B cell (primary cell): ENCODE data around the gene TRIOBP.

Experiments
- EZH2 ChIP-seq: IDR thresholded peaks from 2 replicates; pipeline ENCODE4 v1.6.1; 2012; ENCODE audit warnings: borderline replicate concordance, low read depth, mild to moderate bottlenecking, moderate library complexity, low read length; ENCODE audit not compliant: insufficient read depth, poor library complexity, severe bottlenecking
- TF ChIP-seq, protein P1 (sequence below): fragments of 200-600 bp; IDR thresholded peaks from one replicate; pipeline ENCODE4 v1.8.0; 2022; ENCODE audit warnings: antibody characterized with exemption, mild to moderate bottlenecking

DNA sequence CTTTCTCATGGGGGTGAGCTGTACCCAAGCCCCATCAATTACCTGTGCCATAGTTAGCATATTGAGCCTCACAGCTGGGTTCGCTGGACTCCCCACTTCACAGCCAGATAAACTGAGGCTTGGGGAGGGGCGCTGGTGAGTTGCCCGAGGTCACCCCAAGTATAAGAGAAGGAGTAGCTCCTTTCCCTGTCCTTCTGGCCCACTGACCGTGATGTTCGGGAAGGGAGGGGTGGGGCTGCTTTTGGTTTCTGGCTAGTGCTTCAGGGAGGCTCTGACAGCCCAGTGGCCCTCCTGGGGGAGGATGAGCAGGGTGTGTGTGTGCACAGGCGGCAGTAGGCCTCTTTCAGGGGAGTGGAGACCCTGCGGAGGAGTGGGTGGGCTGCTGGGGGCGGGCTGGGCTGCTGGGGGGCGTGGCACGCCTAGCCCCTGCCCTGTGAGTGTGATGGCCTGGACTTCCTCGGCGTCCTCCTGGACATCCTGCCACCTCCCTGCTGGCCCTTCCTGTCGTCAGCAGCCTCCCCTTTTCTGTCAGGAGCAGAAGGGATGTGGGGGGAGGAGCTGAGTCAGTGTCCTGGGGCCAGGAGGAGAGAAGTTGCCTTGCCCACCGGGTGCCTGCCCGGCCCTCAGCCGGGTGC, 50.3 kb downstream of the TRIOBP start:
- TF ChIP-seq, protein P1, sequence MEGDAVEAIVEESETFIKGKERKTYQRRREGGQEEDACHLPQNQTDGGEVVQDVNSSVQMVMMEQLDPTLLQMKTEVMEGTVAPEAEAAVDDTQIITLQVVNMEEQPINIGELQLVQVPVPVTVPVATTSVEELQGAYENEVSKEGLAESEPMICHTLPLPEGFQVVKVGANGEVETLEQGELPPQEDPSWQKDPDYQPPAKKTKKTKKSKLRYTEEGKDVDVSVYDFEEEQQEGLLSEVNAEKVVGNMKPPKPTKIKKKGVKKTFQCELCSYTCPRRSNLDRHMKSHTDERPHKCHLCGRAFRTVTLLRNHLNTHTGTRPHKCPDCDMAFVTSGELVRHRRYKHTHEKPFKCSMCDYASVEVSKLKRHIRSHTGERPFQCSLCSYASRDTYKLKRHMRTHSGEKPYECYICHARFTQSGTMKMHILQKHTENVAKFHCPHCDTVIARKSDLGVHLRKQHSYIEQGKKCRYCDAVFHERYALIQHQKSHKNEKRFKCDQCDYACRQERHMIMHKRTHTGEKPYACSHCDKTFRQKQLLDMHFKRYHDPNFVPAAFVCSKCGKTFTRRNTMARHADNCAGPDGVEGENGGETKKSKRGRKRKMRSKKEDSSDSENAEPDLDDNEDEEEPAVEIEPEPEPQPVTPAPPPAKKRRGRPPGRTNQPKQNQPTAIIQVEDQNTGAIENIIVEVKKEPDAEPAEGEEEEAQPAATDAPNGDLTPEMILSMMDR, result no peak
- TF ChIP-seq EZH2, result no peak
